ENCODE results near the gene HPS6. TPM values are rescaled to one million over a fixed set of nuclear protein-coding genes. Genes with fewer than 3 reads are reported as not detected.

Gene HPS6
- total RNA-seq, 2 experiments from 2014 or later = 21.7 to 28.2 TPM

DNA sequence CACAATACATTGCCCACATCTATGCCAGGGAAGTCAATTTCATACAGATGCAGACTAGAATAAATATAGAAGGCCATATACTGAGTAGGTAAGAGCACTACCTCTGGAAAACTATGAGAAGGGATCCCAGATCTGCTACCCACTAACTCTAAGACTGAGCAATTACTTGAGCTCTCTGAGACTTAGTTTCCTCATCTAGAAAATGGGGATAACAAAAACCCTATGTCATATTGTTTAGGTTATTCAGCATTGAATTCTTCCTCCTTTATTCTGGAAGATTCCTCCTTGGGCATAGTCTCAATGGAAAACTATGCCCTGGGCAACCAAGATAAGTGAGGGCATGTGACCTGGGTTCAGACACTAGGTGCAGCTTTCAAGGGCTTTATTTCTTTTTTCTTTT is 5.2 kb upstream of the HPS6 start:
- DNase-seq (ENCODE audit: low spot score) = no peak
- peaks cover 13% of the 10 kb centered on the region for H3K4me1 ChIP-seq (ENCODE audit: insufficient read depth, low read length, poor library complexity, severe bottlenecking)
- no peaks in the 10 kb centered on the region for H3K36me3 ChIP-seq (ENCODE audit: insufficient read depth, low read length)
- ChIA-PET CTCF (ENCODE audit: unreplicated experiment) (no interaction called here), POLR2A (no interaction called here)
- H3K27ac ChIP-seq (ENCODE audit: low read depth, low read length, poor library complexity, severe bottlenecking) = no peak overlapping the region
- no peaks in the 10 kb centered on the region for H3K9me3 ChIP-seq (ENCODE audit: low read length)
- H2AFZ ChIP-seq (ENCODE audit: low read length) = no peak overlapping the region
- TF ChIP-seq, protein P1, sequence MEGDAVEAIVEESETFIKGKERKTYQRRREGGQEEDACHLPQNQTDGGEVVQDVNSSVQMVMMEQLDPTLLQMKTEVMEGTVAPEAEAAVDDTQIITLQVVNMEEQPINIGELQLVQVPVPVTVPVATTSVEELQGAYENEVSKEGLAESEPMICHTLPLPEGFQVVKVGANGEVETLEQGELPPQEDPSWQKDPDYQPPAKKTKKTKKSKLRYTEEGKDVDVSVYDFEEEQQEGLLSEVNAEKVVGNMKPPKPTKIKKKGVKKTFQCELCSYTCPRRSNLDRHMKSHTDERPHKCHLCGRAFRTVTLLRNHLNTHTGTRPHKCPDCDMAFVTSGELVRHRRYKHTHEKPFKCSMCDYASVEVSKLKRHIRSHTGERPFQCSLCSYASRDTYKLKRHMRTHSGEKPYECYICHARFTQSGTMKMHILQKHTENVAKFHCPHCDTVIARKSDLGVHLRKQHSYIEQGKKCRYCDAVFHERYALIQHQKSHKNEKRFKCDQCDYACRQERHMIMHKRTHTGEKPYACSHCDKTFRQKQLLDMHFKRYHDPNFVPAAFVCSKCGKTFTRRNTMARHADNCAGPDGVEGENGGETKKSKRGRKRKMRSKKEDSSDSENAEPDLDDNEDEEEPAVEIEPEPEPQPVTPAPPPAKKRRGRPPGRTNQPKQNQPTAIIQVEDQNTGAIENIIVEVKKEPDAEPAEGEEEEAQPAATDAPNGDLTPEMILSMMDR (conservative IDR thresholded peaks at IDR 0.05; ENCODE audit: low read length) = no peak
- no peak for TF ChIP-seq EZH2phosphoT487 (IDR thresholded peaks at IDR 0.05; ENCODE audit: borderline replicate concordance, low read depth, low read length)
- H3K9me2 ChIP-seq (ENCODE audit: insufficient read depth, low read length) = no peaks in the 10 kb centered on the region
- H3K4me2 ChIP-seq (ENCODE audit: low read length) = no peak overlapping the region
- intact Hi-C loops (cut with micrococcal nuclease; ENCODE audit: unreplicated experiment) = no loop called here
- BruUV-seq (replicated peaks) = no TSS peak
- no peaks in the 10 kb centered on the region for H4K20me1 ChIP-seq (ENCODE audit: insufficient read depth, low read length)
- H3K4me3 ChIP-seq (ENCODE audit: low read depth, low read length, poor library complexity, severe bottlenecking) = no peak overlapping the region
- H3K79me2 ChIP-seq (ENCODE audit: insufficient read depth, low read depth, low read length) = peaks cover 6% of the 10 kb centered on the region; the same call in 1 of the 2 replicates

DNA sequence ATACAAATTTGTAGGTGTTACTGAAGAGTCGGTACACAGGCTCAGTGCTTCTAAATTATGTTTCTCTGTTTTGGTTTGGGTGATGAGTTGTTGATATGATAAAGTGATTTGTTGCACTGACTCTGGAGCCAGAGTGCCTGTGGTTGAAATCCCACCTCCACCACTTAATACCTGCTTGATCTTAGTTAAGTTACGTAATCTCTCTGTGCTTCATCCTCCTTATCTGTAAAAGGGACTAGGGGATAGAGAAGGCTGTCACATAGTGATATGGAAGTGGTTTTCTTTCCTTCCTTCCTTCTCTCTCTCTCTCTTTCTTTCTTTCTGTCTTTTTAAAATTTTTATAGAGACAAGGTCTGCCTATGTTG is 664 bp upstream of the HPS6 start:
- ChIA-PET CTCF (ENCODE audit: unreplicated experiment) (no interaction called here), POLR2A (no interaction called here)
- peak overlapping the region; percentile 100 for H3K4me3 ChIP-seq (ENCODE audit: low read depth, low read length, poor library complexity, severe bottlenecking)
- no peak for DNase-seq (ENCODE audit: low spot score)
- H3K9me2 ChIP-seq (ENCODE audit: insufficient read depth, low read length) = no peaks in the 10 kb centered on the region
- peak overlapping the region; percentile 14 for H3K27ac ChIP-seq (ENCODE audit: low read depth, low read length, poor library complexity, severe bottlenecking)
- no peaks in the 10 kb centered on the region; the same call in 1 of the 2 replicates for H4K20me1 ChIP-seq (ENCODE audit: insufficient read depth, low read length)
- H3K4me1 ChIP-seq (ENCODE audit: insufficient read depth, low read length, poor library complexity, severe bottlenecking) = peaks cover 17% of the 10 kb centered on the region
- peaks cover 20% of the 10 kb centered on the region; the same call in 1 of the 2 replicates for H3K36me3 ChIP-seq (ENCODE audit: insufficient read depth, low read length)
- no peaks in the 10 kb centered on the region for H3K9me3 ChIP-seq (ENCODE audit: low read length)
- peaks cover 7% of the 10 kb centered on the region; the same call in 1 of the 2 replicates for H3K79me2 ChIP-seq (ENCODE audit: insufficient read depth, low read depth, low read length)
- no TSS peak for BruUV-seq (replicated peaks)
- intact Hi-C loops (cut with micrococcal nuclease; ENCODE audit: unreplicated experiment) = loop anchor here (2.0 kb wide), 1 partner anchor 50 kb away; no protein-coding TSS in a partner anchor
- TF ChIP-seq, protein P1 (conservative IDR thresholded peaks at IDR 0.05; ENCODE audit: low read length) = no peak
- no peak for TF ChIP-seq EZH2phosphoT487 (IDR thresholded peaks at IDR 0.05; ENCODE audit: borderline replicate concordance, low read depth, low read length)
- H2AFZ ChIP-seq (ENCODE audit: low read length) = peak overlapping the region; percentile 91
- H3K4me2 ChIP-seq (ENCODE audit: low read length) = peak overlapping the region; percentile 85

DNA sequence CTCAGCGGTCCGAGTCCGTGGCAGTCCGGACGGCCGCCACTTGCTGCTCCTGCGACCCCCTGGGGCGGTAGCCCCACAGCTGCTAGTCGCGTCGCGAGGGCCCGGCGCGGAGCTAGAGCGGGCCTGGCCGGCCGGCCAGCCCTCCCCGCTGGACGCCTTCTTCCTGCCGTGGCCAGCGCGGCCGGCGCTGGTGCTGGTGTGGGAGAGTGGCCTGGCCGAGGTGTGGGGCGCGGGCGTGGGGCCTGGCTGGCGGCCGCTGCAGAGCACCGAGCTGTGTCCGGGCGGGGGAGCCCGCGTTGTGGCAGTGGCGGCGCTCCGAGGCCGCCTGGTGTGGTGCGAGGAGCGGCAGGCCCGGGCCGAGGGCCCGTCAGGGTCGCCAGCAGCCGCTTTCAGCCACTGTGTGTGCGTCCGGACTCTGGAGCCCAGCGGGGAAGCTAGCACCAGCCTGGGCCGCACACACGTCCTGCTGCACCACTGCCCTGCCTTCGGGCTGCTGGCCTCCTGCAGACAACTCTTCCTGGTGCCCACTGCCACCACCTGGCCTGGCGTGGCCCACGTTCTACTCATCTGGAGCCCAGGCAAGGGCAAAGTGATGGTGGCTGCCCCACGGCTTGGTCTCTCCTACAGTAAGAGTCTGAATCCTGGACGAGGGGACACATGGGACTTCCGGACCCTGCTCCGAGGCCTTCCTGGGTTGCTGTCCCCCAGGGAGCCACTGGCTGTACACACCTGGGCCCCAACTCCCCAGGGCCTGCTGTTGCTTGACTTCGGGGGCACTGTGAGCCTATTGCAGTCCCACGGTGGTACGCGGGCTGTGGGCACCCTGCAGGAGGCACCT is 631 bp downstream of the HPS6 start:
- no peaks in the 10 kb centered on the region; the same call in 1 of the 2 replicates for H4K20me1 ChIP-seq (ENCODE audit: insufficient read depth, low read length)
- peak overlapping the region; percentile 91 for H2AFZ ChIP-seq (ENCODE audit: low read length)
- peaks cover 20% of the 10 kb centered on the region; the same call in 1 of the 2 replicates for H3K36me3 ChIP-seq (ENCODE audit: insufficient read depth, low read length)
- H3K4me3 ChIP-seq (ENCODE audit: low read depth, low read length, poor library complexity, severe bottlenecking) = peak overlapping the region; percentile 100
- CTCF ChIA-PET (ENCODE audit: unreplicated experiment) = no interaction called here
- no peaks in the 10 kb centered on the region for H3K9me2 ChIP-seq (ENCODE audit: insufficient read depth, low read length)
- peak overlapping the region; percentile 36 for H3K27ac ChIP-seq (ENCODE audit: low read depth, low read length, poor library complexity, severe bottlenecking)
- no TSS peak for BruUV-seq (replicated peaks)
- DNase-seq (ENCODE audit: low spot score) = peak; percentile 48
- peaks cover 7% of the 10 kb centered on the region; the same call in 1 of the 2 replicates for H3K79me2 ChIP-seq (ENCODE audit: insufficient read depth, low read depth, low read length)
- POLR2A ChIA-PET = interaction anchor here (0.6 kb wide), 1 partner anchor 9 kb away, joined by 4 read pairs; no protein-coding TSS in a partner anchor
- H3K4me2 ChIP-seq (ENCODE audit: low read length) = peak overlapping the region; percentile 85
- intact Hi-C loops (cut with micrococcal nuclease; ENCODE audit: unreplicated experiment) = loop anchor here (1.0 to 2.0 kb wide), 2 partner anchors 9 to 49 kb away; partner anchors contain the start of gene ARMH3
- peaks cover 17% of the 10 kb centered on the region for H3K4me1 ChIP-seq (ENCODE audit: insufficient read depth, low read length, poor library complexity, severe bottlenecking)
- no peak for TF ChIP-seq EZH2phosphoT487 (IDR thresholded peaks at IDR 0.05; ENCODE audit: borderline replicate concordance, low read depth, low read length)
- TF ChIP-seq, protein P1 (conservative IDR thresholded peaks at IDR 0.05; ENCODE audit: low read length) = 0 out of 2 replicates have a peak, but pooled peaks have one; percentile 12
- H3K9me3 ChIP-seq (ENCODE audit: low read length) = no peaks in the 10 kb centered on the region
